Measurements from ENCODE around the gene FNDC3A.
"Not testable (repeated sequence)": the region's sequence is repeated elsewhere in the genome, so short reads cannot be mapped to it uniquely, and the experiment has no call there.

Gene FNDC3A

DNA sequence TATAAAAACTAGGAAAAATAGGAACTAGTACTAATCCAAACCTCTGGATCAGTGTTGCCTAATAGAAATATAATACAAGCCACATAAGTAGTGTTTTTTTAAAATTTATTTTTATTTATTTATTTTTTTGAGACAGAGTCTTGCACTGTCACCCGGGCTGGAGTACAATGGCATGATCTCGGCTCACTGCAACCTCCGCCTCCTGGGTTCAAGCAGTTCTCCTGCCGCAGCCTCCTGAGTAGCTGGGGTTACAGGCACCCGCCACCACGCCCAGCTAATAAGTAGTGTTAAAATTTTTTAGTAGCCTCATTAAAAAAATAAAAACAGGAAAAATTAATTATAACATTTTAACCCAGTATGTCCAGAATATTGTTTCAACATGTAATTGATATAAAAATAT, 94.3 kb downstream of the FNDC3A start:
- not testable (repeated sequence) for H3K4me3 ChIP-seq (ENCODE audit: low read depth in 1 of 5, low read length in 5 of 5); H3K9me3 ChIP-seq (ENCODE audit: control insufficient read depth in 5 of 5, low read length in 5 of 5); H3K27me3 ChIP-seq (ENCODE audit: control insufficient read depth in 5 of 5, insufficient read depth in 4 of 5, low read length in 5 of 5); H3K27ac ChIP-seq (ENCODE audit: low read depth, low read length); H3K9ac ChIP-seq (ENCODE audit: low read length in 5 of 5); H3K36me3 ChIP-seq (ENCODE audit: control insufficient read depth in 5 of 5, insufficient read depth in 5 of 5, low read length in 5 of 5); H3K4me1 ChIP-seq (ENCODE audit: control insufficient read depth in 5 of 5, insufficient read depth in 5 of 5, low read length in 5 of 5)

DNA sequence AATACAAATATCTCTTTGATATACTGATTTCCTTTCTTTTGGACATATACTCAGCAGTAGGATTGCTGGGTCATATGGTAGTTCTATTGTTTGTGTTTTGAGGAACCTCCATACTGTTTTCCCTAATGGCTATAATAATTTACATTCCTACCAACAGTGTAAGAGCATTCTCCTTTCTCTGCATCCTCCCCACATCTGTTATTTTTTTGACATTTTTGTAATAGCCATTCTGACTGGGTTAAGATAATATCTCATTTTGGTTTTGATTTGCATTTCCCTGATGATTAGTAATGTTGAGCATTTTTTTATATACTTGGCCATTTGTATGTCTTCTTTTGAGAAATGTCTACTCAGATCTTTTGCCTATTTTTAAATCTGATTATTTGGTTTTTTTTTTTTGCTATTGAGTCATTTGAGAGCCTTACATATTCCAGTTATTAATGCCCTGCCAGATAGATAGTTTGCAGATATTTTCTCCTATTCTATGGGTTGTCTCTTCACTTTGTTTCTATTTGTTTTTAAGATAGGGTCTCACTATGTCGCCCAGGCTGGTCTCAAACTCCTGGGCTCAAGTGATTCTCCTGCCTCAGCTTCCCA, 95.7 kb downstream of the FNDC3A start:
- H3K4me3 ChIP-seq (ENCODE audit: low read depth in 1 of 5, low read length in 5 of 5): no peak overlapping the region
- no peak overlapping the region for H3K27ac ChIP-seq (ENCODE audit: low read depth, low read length)
- peaks cover 0 to 4% (median 1%) of the 10 kb centered on the region in 5 donors for H3K36me3 ChIP-seq (ENCODE audit: control insufficient read depth in 5 of 5, insufficient read depth in 5 of 5, low read length in 5 of 5)
- H3K4me1 ChIP-seq (ENCODE audit: control insufficient read depth in 5 of 5, insufficient read depth in 5 of 5, low read length in 5 of 5): no peaks in the 10 kb centered on the region
- H3K9ac ChIP-seq (ENCODE audit: low read length in 5 of 5): no peak overlapping the region
- H3K27me3 ChIP-seq (ENCODE audit: control insufficient read depth in 5 of 5, insufficient read depth in 4 of 5, low read length in 5 of 5): no peaks in the 10 kb centered on the region
- H3K9me3 ChIP-seq (ENCODE audit: control insufficient read depth in 5 of 5, low read length in 5 of 5): peaks cover 0 to 4% (median 0%) of the 10 kb centered on the region in 5 donors

DNA sequence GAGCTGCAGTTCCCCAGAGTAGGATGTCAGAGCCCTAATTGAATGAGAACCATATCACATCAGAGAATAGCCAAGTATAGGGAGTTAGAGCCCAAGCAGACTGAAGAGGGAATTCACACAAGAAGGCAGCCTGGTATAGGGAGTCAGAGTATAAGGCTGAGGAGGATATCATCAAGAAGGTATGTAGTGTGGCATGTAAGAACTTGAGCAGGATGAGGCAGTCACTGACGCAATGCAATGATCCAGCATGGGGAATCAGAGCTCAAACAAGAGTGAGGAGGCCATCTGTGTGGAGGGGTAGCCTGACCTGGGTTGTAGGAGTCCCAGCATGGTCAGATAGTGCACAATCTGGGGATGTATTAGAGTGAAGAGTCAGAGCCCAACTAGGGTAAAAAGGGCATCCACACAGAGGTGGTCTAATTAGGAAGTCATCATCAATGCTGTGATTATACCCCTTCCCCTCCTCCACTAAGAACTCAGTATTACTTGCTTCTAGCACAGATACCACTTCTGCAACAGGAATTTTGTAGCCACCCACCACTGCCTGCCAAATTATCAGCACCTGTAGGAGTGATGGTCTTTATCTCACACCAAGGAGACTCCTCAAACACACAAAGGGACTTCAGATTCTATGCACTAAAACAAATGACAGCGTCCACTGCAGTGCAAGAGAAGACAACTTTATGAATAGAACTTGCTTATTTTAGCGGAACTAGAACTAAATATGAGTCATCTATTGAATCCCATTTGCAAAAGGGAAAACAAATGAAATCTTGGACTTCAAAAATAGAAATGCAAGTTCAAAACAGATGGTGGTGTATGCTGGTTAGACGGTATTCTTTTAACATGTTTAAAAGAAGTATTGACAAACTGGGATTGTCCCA, 107.2 kb downstream of the FNDC3A start:
- no peaks in the 10 kb centered on the region for H3K27me3 ChIP-seq (ENCODE audit: control insufficient read depth in 5 of 5, insufficient read depth in 4 of 5, low read length in 5 of 5)

DNA sequence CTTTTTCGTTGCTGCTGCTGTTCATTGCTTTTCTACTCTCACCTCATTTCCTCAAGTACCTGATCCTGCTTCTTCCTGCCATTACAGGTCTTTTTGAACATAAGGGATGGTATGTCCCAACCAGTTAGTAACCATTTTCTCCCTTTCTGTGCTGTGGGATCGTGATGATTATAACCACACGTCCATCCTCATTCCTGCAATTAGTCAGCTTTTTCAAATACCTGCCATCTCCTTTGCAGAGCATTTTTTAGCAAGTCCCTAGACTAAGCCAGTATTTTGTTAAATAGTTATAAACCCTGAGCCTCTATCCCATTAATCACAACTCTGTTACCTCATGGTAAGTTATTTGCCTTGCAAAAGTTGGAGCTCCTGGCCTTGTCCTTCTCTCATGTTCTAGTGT, 109.2 kb downstream of the FNDC3A start:
- Histone ChIP-seq H3K9me3 (ENCODE audit: control insufficient read depth in 5 of 5, low read length in 5 of 5) (no peaks in the 10 kb centered on the region), H3K4me3 (ENCODE audit: low read depth in 1 of 5, low read length in 5 of 5) (no peak overlapping the region), H3K9ac (ENCODE audit: low read length in 5 of 5) (no peak overlapping the region), H3K27me3 (ENCODE audit: control insufficient read depth in 5 of 5, insufficient read depth in 4 of 5, low read length in 5 of 5) (no peaks in the 10 kb centered on the region), H3K27ac (ENCODE audit: low read depth, low read length) (no peak overlapping the region), H3K36me3 (ENCODE audit: control insufficient read depth in 5 of 5, insufficient read depth in 5 of 5, low read length in 5 of 5) (peaks cover 0 to 2% (median 0%) of the 10 kb centered on the region in 5 donors), H3K4me1 (ENCODE audit: control insufficient read depth in 5 of 5, insufficient read depth in 5 of 5, low read length in 5 of 5) (no peaks in the 10 kb centered on the region)

More for the DNA sequence above, 107.2 kb downstream of the FNDC3A start:
- H3K27ac ChIP-seq (ENCODE audit: low read depth, low read length): no peak overlapping the region
- no peak overlapping the region for H3K4me3 ChIP-seq (ENCODE audit: low read depth in 1 of 5, low read length in 5 of 5)
- H3K9ac ChIP-seq (ENCODE audit: low read length in 5 of 5): no peak overlapping the region
- no peaks in the 10 kb centered on the region for H3K9me3 ChIP-seq (ENCODE audit: control insufficient read depth in 5 of 5, low read length in 5 of 5)
- H3K36me3 ChIP-seq (ENCODE audit: control insufficient read depth in 5 of 5, insufficient read depth in 5 of 5, low read length in 5 of 5): peaks cover 0 to 2% (median 0%) of the 10 kb centered on the region in 5 donors
- no peaks in the 10 kb centered on the region for H3K4me1 ChIP-seq (ENCODE audit: control insufficient read depth in 5 of 5, insufficient read depth in 5 of 5, low read length in 5 of 5)

DNA sequence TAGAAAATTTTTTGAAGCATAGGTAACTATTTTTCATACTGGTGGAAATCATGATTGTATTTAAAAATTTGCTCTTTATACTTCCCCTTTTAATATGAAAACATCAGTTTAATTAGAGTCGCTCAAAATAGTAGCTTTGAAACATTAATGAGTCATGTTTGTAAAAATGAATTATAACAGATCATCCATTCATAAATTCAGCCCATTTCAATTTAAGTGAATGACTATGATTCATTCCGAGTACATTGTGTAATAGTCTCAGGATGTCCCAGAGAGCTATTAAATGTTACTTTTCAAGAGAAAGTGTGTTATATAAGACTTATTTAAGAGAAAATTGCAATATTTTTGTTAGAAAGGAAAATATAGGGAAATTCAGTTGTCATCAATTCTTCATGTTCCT, 111.0 kb downstream of the FNDC3A start:
- no peaks in the 10 kb centered on the region for H3K4me1 ChIP-seq (ENCODE audit: control insufficient read depth in 5 of 5, insufficient read depth in 5 of 5, low read length in 5 of 5)

DNA sequence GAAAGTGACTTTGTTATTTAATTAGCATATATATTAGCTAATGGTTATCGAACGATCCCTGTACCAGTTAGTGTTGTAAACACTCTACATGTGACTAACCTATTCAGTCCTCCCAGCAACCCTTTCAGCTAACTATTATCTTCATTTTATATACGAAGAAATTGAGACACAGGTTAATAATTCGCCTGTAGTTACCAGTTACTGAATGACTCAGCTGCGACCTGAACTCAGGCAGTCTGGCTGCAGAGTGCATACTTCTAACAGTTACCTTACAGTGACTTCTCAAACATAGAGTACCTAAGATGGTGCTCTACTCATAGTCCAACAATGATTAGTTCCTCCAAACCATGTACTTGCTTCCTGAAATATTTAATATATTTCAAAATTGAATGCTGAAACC, 117.7 kb downstream of the FNDC3A start:
- Histone ChIP-seq H3K4me3 (ENCODE audit: low read depth in 1 of 5, low read length in 5 of 5) (no peak overlapping the region), H3K4me1 (ENCODE audit: control insufficient read depth in 5 of 5, insufficient read depth in 5 of 5, low read length in 5 of 5) (peaks cover 0 to 18% (median 0%) of the 10 kb centered on the region in 5 donors), H3K36me3 (ENCODE audit: control insufficient read depth in 5 of 5, insufficient read depth in 5 of 5, low read length in 5 of 5) (no peaks in the 10 kb centered on the region), H3K9ac (ENCODE audit: low read length in 5 of 5) (no peak overlapping the region), H3K27ac (ENCODE audit: low read depth, low read length) (no peak overlapping the region), H3K27me3 (ENCODE audit: control insufficient read depth in 5 of 5, insufficient read depth in 4 of 5, low read length in 5 of 5) (no peaks in the 10 kb centered on the region), H3K9me3 (ENCODE audit: control insufficient read depth in 5 of 5, low read length in 5 of 5) (no peaks in the 10 kb centered on the region)

More for the DNA sequence above, 111.0 kb downstream of the FNDC3A start:
- peaks cover 0 to 2% (median 0%) of the 10 kb centered on the region in 5 donors for H3K36me3 ChIP-seq (ENCODE audit: control insufficient read depth in 5 of 5, insufficient read depth in 5 of 5, low read length in 5 of 5)
- no peaks in the 10 kb centered on the region for H3K9me3 ChIP-seq (ENCODE audit: control insufficient read depth in 5 of 5, low read length in 5 of 5)
- H3K27me3 ChIP-seq (ENCODE audit: control insufficient read depth in 5 of 5, insufficient read depth in 4 of 5, low read length in 5 of 5): no peaks in the 10 kb centered on the region
- H3K9ac ChIP-seq (ENCODE audit: low read length in 5 of 5): no peak overlapping the region
- H3K27ac ChIP-seq (ENCODE audit: low read depth, low read length): no peak overlapping the region
- no peak overlapping the region for H3K4me3 ChIP-seq (ENCODE audit: low read depth in 1 of 5, low read length in 5 of 5)

DNA sequence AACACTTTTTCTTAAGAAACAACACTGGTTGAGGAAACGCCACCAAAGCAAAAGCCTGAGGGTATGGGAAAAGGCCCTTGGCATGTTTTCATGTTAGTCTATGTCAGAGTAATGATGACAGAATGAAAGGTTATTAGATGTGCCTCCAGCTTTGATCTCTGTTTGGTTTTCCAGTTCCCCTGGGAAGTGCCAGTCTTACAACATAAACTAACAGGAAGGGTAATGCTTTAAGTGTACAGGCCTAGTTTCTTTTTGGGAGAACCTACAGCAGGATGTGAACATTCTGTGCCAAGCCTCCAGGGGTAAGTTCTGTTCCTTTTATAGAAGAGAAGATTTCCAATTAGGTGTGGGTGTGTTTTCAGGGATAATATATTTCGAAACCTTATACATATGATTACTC, 121.7 kb downstream of the FNDC3A start:
- Histone ChIP-seq H3K36me3 (ENCODE audit: control insufficient read depth in 5 of 5, insufficient read depth in 5 of 5, low read length in 5 of 5) (no peaks in the 10 kb centered on the region), H3K27me3 (ENCODE audit: control insufficient read depth in 5 of 5, insufficient read depth in 4 of 5, low read length in 5 of 5) (no peaks in the 10 kb centered on the region), H3K4me3 (ENCODE audit: low read depth in 1 of 5, low read length in 5 of 5) (no peak overlapping the region), H3K27ac (ENCODE audit: low read depth, low read length) (peak overlapping the region; percentile 45), H3K4me1 (ENCODE audit: control insufficient read depth in 5 of 5, insufficient read depth in 5 of 5, low read length in 5 of 5) (peaks cover 0 to 23% (median 0%) of the 10 kb centered on the region in 5 donors), H3K9me3 (ENCODE audit: control insufficient read depth in 5 of 5, low read length in 5 of 5) (no peaks in the 10 kb centered on the region), H3K9ac (ENCODE audit: low read length in 5 of 5) (peak overlapping the region in 2 of 5 donors; percentile 7 to 18)

DNA sequence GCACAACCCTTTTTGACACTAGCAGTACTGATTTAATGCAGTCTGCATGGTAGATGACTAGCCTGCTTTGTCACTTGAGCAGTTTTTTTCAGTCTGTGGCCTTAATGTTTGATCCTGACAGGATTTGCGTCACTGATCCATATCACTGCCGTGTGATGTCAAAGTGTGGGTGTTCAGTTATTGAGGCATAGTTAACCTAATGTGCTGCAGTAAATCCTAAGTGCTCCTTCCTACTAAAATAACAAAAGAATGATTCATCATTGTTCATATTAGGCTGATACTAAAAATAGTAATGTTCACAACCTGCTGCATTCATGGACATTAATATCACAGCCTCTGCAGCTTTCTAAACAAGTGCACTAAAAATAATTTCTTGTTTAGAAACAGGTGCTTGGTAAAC, 122.5 kb downstream of the FNDC3A start:
- no peaks in the 10 kb centered on the region for H3K27me3 ChIP-seq (ENCODE audit: control insufficient read depth in 5 of 5, insufficient read depth in 4 of 5, low read length in 5 of 5)
- peaks cover 0 to 23% (median 0%) of the 10 kb centered on the region in 5 donors for H3K4me1 ChIP-seq (ENCODE audit: control insufficient read depth in 5 of 5, insufficient read depth in 5 of 5, low read length in 5 of 5)
- no peak overlapping the region for H3K4me3 ChIP-seq (ENCODE audit: low read depth in 1 of 5, low read length in 5 of 5)
- no peaks in the 10 kb centered on the region for H3K36me3 ChIP-seq (ENCODE audit: control insufficient read depth in 5 of 5, insufficient read depth in 5 of 5, low read length in 5 of 5)
- no peak overlapping the region for H3K9ac ChIP-seq (ENCODE audit: low read length in 5 of 5)
- H3K27ac ChIP-seq (ENCODE audit: low read depth, low read length): peak overlapping the region; percentile 45
- H3K9me3 ChIP-seq (ENCODE audit: control insufficient read depth in 5 of 5, low read length in 5 of 5): no peaks in the 10 kb centered on the region

DNA sequence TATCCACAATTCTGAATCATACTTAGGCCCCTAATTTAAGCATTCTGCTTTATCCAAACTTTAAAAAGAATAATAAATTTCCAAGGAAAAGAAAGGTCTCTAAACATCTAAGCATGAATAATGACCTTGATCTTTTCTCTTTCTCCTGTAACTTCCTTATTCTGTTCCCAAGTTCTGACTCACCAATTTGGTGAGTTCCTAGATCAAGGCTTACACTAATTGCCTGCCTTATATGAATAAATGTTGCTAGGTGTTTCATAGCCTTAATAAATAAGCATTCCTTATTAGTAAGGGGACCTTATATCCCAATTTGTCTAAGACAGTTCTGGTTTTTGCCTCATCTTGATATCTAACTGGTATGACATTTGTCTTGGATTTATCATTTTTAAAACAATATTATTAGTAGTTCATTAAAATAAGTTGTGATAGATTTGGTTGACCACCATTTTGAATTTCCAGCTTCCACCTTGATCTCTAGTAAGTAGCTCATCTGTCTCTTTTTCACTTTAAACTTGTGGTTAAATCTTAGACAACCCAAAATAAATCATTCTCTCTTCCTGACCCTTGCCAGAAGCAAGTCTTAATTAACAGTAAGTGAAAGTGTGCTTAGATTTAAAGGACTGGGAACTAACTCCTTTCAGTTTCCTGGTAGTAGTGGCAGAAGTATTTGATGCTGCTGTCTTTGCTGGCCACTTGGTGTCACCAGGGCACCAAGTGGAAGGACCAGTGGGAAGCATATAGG, 123.2 kb downstream of the FNDC3A start:
- H3K27ac ChIP-seq (ENCODE audit: low read depth, low read length): peak overlapping the region; percentile 8
- H3K4me1 ChIP-seq (ENCODE audit: control insufficient read depth in 5 of 5, insufficient read depth in 5 of 5, low read length in 5 of 5): peaks cover 0 to 23% (median 0%) of the 10 kb centered on the region in 5 donors
- no peaks in the 10 kb centered on the region for H3K9me3 ChIP-seq (ENCODE audit: control insufficient read depth in 5 of 5, low read length in 5 of 5)
- H3K36me3 ChIP-seq (ENCODE audit: control insufficient read depth in 5 of 5, insufficient read depth in 5 of 5, low read length in 5 of 5): no peaks in the 10 kb centered on the region
- no peak overlapping the region for H3K4me3 ChIP-seq (ENCODE audit: low read depth in 1 of 5, low read length in 5 of 5)
- H3K9ac ChIP-seq (ENCODE audit: low read length in 5 of 5): no peak overlapping the region
- H3K27me3 ChIP-seq (ENCODE audit: control insufficient read depth in 5 of 5, insufficient read depth in 4 of 5, low read length in 5 of 5): no peaks in the 10 kb centered on the region

DNA sequence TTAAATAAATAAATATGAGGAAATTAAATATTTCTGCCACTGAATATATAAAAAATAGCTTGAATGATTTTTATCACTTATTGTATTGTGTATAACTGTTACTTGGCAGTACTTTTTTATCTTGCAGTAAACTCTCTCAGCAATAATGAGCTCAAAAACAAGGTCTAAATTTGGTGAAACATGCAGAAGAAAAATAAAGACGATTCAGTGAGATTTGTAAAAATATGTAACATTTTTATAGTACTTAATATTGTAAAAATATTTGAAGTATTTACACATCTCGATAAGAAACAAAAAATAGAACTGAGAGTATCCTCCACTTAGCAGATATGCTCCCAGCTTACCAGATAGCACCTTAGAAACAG, 123.8 kb downstream of the FNDC3A start:
- Histone ChIP-seq H3K9ac (ENCODE audit: low read length in 5 of 5) (no peak overlapping the region), H3K4me1 (ENCODE audit: control insufficient read depth in 5 of 5, insufficient read depth in 5 of 5, low read length in 5 of 5) (peaks cover 0 to 23% (median 0%) of the 10 kb centered on the region in 5 donors), H3K27ac (ENCODE audit: low read depth, low read length) (no peak overlapping the region)

More for the DNA sequence above, 123.8 kb downstream of the FNDC3A start:
- no peaks in the 10 kb centered on the region for H3K36me3 ChIP-seq (ENCODE audit: control insufficient read depth in 5 of 5, insufficient read depth in 5 of 5, low read length in 5 of 5)
- H3K4me3 ChIP-seq (ENCODE audit: low read depth in 1 of 5, low read length in 5 of 5): no peak overlapping the region
- H3K27me3 ChIP-seq (ENCODE audit: control insufficient read depth in 5 of 5, insufficient read depth in 4 of 5, low read length in 5 of 5): no peaks in the 10 kb centered on the region
- H3K9me3 ChIP-seq (ENCODE audit: control insufficient read depth in 5 of 5, low read length in 5 of 5): no peaks in the 10 kb centered on the region

Measured in subcutaneous abdominal adipose tissue (tissue), 5 donors.